ENCODE data around the gene CIBAR2. TPM values are rescaled to one million over a fixed set of nuclear protein-coding genes. Genes with fewer than 3 reads are reported as not detected.
A peak's percentile ranks its signal among the peaks of the same experiment; 100 is the strongest.

CIBAR2 gene
- total and polyA plus RNA-seq, 9 of the 15 experiments (the other 6 are each of a cell fraction or from before 2014, with no cell fraction given) = not detected

DNA sequence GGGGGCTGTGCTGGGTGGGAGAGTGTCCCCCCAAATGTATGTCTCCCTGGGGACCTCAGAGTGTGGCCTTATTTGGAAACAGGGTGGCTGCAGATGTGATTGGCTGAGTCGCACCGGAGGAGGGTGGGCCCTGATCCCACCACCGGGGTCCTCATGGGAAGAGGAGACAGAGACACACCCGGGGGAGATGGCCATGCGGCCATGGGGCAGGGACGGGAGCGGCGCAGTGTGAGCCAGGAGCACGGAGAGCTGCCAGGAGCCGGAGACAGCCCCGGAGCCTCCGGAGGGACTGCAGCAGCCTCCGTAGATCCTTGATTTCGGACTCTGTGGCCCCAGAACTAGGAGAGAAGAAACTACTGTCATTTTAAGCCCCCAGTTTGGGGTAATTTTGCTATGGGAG, 1.6 kb upstream of the CIBAR2 start:
- FAIRE-seq = no peak
- in situ Hi-C loops (cut with MboI) = loop anchor here (10.0 to 25.0 kb wide), 3 partner anchors 141 to 898 kb away; no protein-coding TSS in a partner anchor
- Histone ChIP-seq H3K4me1 (replicated peaks in 1 of 2; ENCODE audit: control insufficient read depth in 2 of 2, insufficient read depth in 2 of 2, low read length in 2 of 2) (peaks cover 2 to 29% of the 10 kb centered on the region in 2 experiments; a peak in 2 of 5 replicates), H3K9me1 (ENCODE audit: control insufficient read depth, insufficient read depth, low read length) (no peaks in the 10 kb centered on the region), H3K36me3 (ENCODE audit: control insufficient read depth, insufficient read depth, low read length) (no peaks in the 10 kb centered on the region), H3K9me3 (replicated peaks; ENCODE audit: control insufficient read depth, insufficient read depth, low read depth, low read length) (peaks cover 4% of the 10 kb centered on the region; the same call in 1 of the 2 replicates), H3K79me2 (ENCODE audit: control insufficient read depth, insufficient read depth, low read length) (no peaks in the 10 kb centered on the region), H3K27ac (ENCODE audit: extremely low read depth, low read depth, low read length) (no peak overlapping the region), H3K9ac (ENCODE audit: insufficient read depth in 1 of 2, low read depth in 2 of 2, low read length in 2 of 2) (peak overlapping the region in 1 of 2 experiments; percentile 49; a peak in 2 of 4 replicates), H3K27me3 (ENCODE audit: control insufficient read depth in 2 of 2, insufficient read depth in 2 of 2, low read length in 2 of 2) (peaks cover 0 to 37% of the 10 kb centered on the region in 2 experiments; a peak in 3 of 5 replicates), H2AFZ (ENCODE audit: low read depth, low read length) (no peak overlapping the region), H3K4me2 (ENCODE audit: insufficient read depth, low read length) (no peak overlapping the region), H4K20me1 (replicated peaks; ENCODE audit: control insufficient read depth, insufficient read depth, low read length) (no peaks in the 10 kb centered on the region), H3K4me3 (no peak overlapping the region)
- WGBS (ENCODE audit: insufficient coverage, low coverage, missing lambda C conversion rate) = 19% methylated on average over 13 of the region's 14 CpGs
- DNase-seq (ENCODE audit: extremely low read depth in 1 of 4, low spot score in 3 of 4) = no peak
- ChIA-PET CTCF (ENCODE audit: low intra/inter-chr PET ratio) (interaction anchor here (1.3 to 1.6 kb wide), 3 partner anchors 132 to 307 kb away, joined by 4 to 6 read pairs (median 4); no protein-coding TSS in a partner anchor), POLR2A (no interaction called here)
- BruUV-seq (replicated peaks) = no TSS peak
- no peak for TF ChIP-seq FOS (IDR thresholded peaks at IDR 0.05; ENCODE audit: extremely low read depth, insufficient read length)
- TF ChIP-seq ZNF263 (CRISPR knock-in tag; IDR thresholded peaks at IDR 0.05; ENCODE audit: borderline replicate concordance) = peak; percentile 66; the same call in 1 of the 2 replicates
- TF ChIP-seq FOXJ2 (tag; IDR thresholded peaks at IDR 0.05) = no peak
- no peak for TF ChIP-seq HDAC2 (IDR thresholded peaks at IDR 0.05)
- TF ChIP-seq ETV6 (IDR thresholded peaks at IDR 0.05; ENCODE audit: borderline replicate concordance in 1 of 2, low read depth in 2 of 2, low read length in 1 of 2) = no peak
- no peak for TF ChIP-seq ETV6 (CRISPR knock-in tag; IDR thresholded peaks at IDR 0.05; ENCODE audit: borderline replicate concordance)
- TF ChIP-seq, protein P1, sequence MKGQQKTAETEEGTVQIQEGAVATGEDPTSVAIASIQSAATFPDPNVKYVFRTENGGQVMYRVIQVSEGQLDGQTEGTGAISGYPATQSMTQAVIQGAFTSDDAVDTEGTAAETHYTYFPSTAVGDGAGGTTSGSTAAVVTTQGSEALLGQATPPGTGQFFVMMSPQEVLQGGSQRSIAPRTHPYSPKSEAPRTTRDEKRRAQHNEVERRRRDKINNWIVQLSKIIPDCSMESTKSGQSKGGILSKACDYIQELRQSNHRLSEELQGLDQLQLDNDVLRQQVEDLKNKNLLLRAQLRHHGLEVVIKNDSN (CRISPR knock-in tag; IDR thresholded peaks at IDR 0.05) = no peak
- TF ChIP-seq TSC22D4 (tag; IDR thresholded peaks at IDR 0.05) = no peak
- no peak for TF ChIP-seq NCOR1 (IDR thresholded peaks at IDR 0.05)
- peak; percentile 8; the same call in 1 of the 3 replicates for ATAC-seq
- intact Hi-C loops (cut with micrococcal nuclease) = loop anchor here (2.0 kb wide), 1 partner anchor 59 kb away; no protein-coding TSS in a partner anchor

Measured in K562 (cell line).